Sigmoid colon (tissue), 7 donors: Measurements from ENCODE around the gene CERKL. TPM values are rescaled to one million over a fixed set of nuclear protein-coding genes. Genes with fewer than 3 reads are reported as not detected.
"Not testable (repeated sequence)": the region's sequence is repeated elsewhere in the genome, so short reads cannot be mapped to it uniquely, and the experiment has no call there.

ENCODE experiments used
- DNase-seq: peaks from one replicate; pipeline ENCODE4 v3.0.0-alpha.2; 2019
- H3K27ac ChIP-seq, 4 donors: fragments of 200-600 bp; sonication (generic); one replicate each; pipeline ENCODE4 v1.5.1; 2016 to 2019; ENCODE audit warnings: mild to moderate bottlenecking in 1 of 4
- H3K27me3 ChIP-seq, 3 donors: fragments of 200-600 bp; sonication (generic); one replicate each; pipeline ENCODE4 v1.5.1; 2019; ENCODE audit warnings: mild to moderate bottlenecking in 1 of 3
- H3K36me3 ChIP-seq, 4 donors: fragments of 200-600 bp; sonication (generic); one replicate each; pipeline ENCODE4 v1.5.1; 2016 to 2019
- H3K4me1 ChIP-seq, 4 donors: fragments of 200-600 bp; sonication (generic); one replicate each; pipeline ENCODE4 v1.5.1; 2017 to 2019
- H3K4me3 ChIP-seq, 4 donors: fragments of 200-600 bp; sonication (generic); one replicate each; pipeline ENCODE4 v1.5.1; 2017 to 2019; ENCODE audit warnings: mild to moderate bottlenecking in 2 of 4, moderate library complexity in 1 of 4
- H3K9me3 ChIP-seq, 4 donors: fragments of 200-600 bp in 3 of 4; sonication (generic) in 3 of 4; one replicate each; pipeline versions ENCODE4 v1.5.1 to v1.6.1; 2013 to 2019
- CTCF ChIP-seq, 4 experiments: fragments of 450-650 bp in 3 of 4; fragments of 200-600 bp in 1 of 4; IDR thresholded peaks; one replicate each; pipeline ENCODE4 v1.5.1; 2016 to 2019; ENCODE audit warnings: antibody characterized with exemption in 4 of 4, mild to moderate bottlenecking in 3 of 4, moderate library complexity in 2 of 4
- EP300 ChIP-seq, 4 donors: sonication (generic); formaldehyde crosslinking; IDR thresholded peaks; one replicate each; pipeline ENCODE4 v1.6.1; 2017; ENCODE audit warnings: antibody characterized with exemption in 4 of 4
- POLR2A ChIP-seq, 2 donors: fragments of 450-650 bp; IDR thresholded peaks; one replicate each; pipeline ENCODE4 v1.6.1; 2016; ENCODE audit warnings: antibody characterized with exemption in 2 of 2, mild to moderate bottlenecking in 2 of 2, moderate library complexity in 2 of 2
- POLR2AphosphoS5 ChIP-seq, 4 donors: sonication (generic); formaldehyde crosslinking; IDR thresholded peaks; one replicate each; pipeline ENCODE4 v1.6.1; 2017; ENCODE audit warnings: antibody characterized with exemption in 4 of 4
- WGBS, 2 donors: extraction: QIAGEN DNeasy Blood & Tissue Kit; methylation state at CpG; one replicate each; pipeline ENCODE4 v1.1.7; 2013; 5-methylcytosine and 5-hydroxymethylcytosine counted together
- intact Hi-C: fragments of 100-400 bp; cut with DNase I; formaldehyde crosslinking; loops from one replicate; pipeline ENCODE4 v1.15.1; 2023
- polyA plus RNA-seq, 3 donors: library from polyadenylated mRNA; stranded (reverse); fragments of 200-250 nt; gene quantifications; one replicate each; pipeline ENCODE4 v1.2.3, GENCODE V29; 2013
- total RNA-seq, 4 donors: library from RNA; depleted of rRNA; stranded (reverse); fragments of >200 nt; gene quantifications; one replicate each; pipeline ENCODE4 v1.1.0, GENCODE V29; 2016
- donor health status: healthy with polysubstance abuse.
- donor health status: Bipolar disorder and iron deficiency.
- donor health status: healthy.

Gene CERKL
- not detected for total RNA-seq
- under 1 TPM in 1 of 3 donors, not detected in 2; 0.09 TPM for polyA plus RNA-seq

- peaks cover 0 to 13% (median 10%) of the 10 kb centered on the region in 4 donors for H3K4me1 ChIP-seq
- DNase-seq, result no peak
- 3 to 4% methylated on average over 70 of the region's 70 CpGs for WGBS, 2 donors
- no peak within 1 kb of the TSS for H3K27ac ChIP-seq
- no peaks in the 10 kb centered on the region for H3K36me3 ChIP-seq
- no peaks in the 10 kb centered on the region for H3K9me3 ChIP-seq
- intact Hi-C loops, result no loop called here
- TF ChIP-seq POLR2AphosphoS5 (IDR thresholded peaks at IDR 0.05) (no peak), POLR2A (IDR thresholded peaks at IDR 0.05) (no peak)
- H3K27me3 ChIP-seq, result peaks cover 0 to 42% (median 0%) of the 10 kb centered on the region in 3 donors
- peak within 1 kb of the TSS; percentile 1 to 54 (median 46) for H3K4me3 ChIP-seq
These were observed at the start of gene CERKL for GRCh38 chr2:181656450-181657291. Gene CERKL, minus strand, starts transcription at chr2:181657105. Its CDS starts 99 bp downstream, at chr2:181657006.

- H3K4me1 ChIP-seq, H3K27me3 ChIP-seq, DNase-seq, intact Hi-C loops, H3K9me3 ChIP-seq, H3K4me3 ChIP-seq, H3K27ac ChIP-seq, H3K36me3 ChIP-seq: not testable (repeated sequence)
- 90 to 94% methylated on average over 3 of the region's 3 CpGs for WGBS, 2 donors
These were observed 45.6 kb upstream of the CERKL start for GRCh38 chr2:181702519-181702918.

- no peak for TF ChIP-seq CTCF (IDR thresholded peaks at IDR 0.05)
- TF ChIP-seq POLR2A (IDR thresholded peaks at IDR 0.05), result no peak
- no peak for TF ChIP-seq POLR2AphosphoS5 (IDR thresholded peaks at IDR 0.05)
- no peak for TF ChIP-seq EP300 (IDR thresholded peaks at IDR 0.05)
- Histone ChIP-seq H3K4me1 (no peaks in the 10 kb centered on the region), H3K27ac (no peak overlapping the region), H3K9me3 (no peaks in the 10 kb centered on the region), H3K36me3 (no peaks in the 10 kb centered on the region), H3K4me3 (no peak overlapping the region), H3K27me3 (no peaks in the 10 kb centered on the region)
- no peak for DNase-seq
- intact Hi-C loops, result no loop called here
- 97% methylated on average over 1 of the region's 1 CpG for WGBS, 2 donors
These were observed 41.3 kb upstream of the CERKL start for GRCh38 chr2:181698223-181698622.

GRCh38 chr2:181697571-181697970, 40.7 kb upstream of the CERKL start:
- 65 to 85% methylated on average over 1 of the region's 1 CpG for WGBS, 2 donors
- H3K36me3 ChIP-seq, result no peaks in the 10 kb centered on the region
- no peak for DNase-seq
- no peaks in the 10 kb centered on the region for H3K4me1 ChIP-seq
- intact Hi-C loops, result no loop called here
- H3K9me3 ChIP-seq, result no peaks in the 10 kb centered on the region
- no peak overlapping the region for H3K4me3 ChIP-seq
- TF ChIP-seq POLR2AphosphoS5 (IDR thresholded peaks at IDR 0.05) (no peak), POLR2A (IDR thresholded peaks at IDR 0.05) (no peak), EP300 (IDR thresholded peaks at IDR 0.05) (no peak), CTCF (IDR thresholded peaks at IDR 0.05) (no peak)
- H3K27ac ChIP-seq, result no peak overlapping the region
- no peaks in the 10 kb centered on the region for H3K27me3 ChIP-seq

- intact Hi-C loops, result no loop called here
- no peaks in the 10 kb centered on the region for H3K36me3 ChIP-seq
- no peaks in the 10 kb centered on the region for H3K9me3 ChIP-seq
- H3K27ac ChIP-seq, result no peak overlapping the region
- TF ChIP-seq EP300 (IDR thresholded peaks at IDR 0.05) (no peak), POLR2A (IDR thresholded peaks at IDR 0.05) (no peak), POLR2AphosphoS5 (IDR thresholded peaks at IDR 0.05) (no peak), CTCF (IDR thresholded peaks at IDR 0.05) (no peak)
- H3K4me3 ChIP-seq, result no peak overlapping the region
- no peaks in the 10 kb centered on the region for H3K27me3 ChIP-seq
- DNase-seq, result no peak
- no peaks in the 10 kb centered on the region for H3K4me1 ChIP-seq
- 86 to 89% methylated on average over 6 of the region's 6 CpGs for WGBS, 2 donors
These were observed 40.2 kb upstream of the CERKL start for GRCh38 chr2:181697126-181697525.
